Measurements from ENCODE around the gene AHI1. TPM values are rescaled to one million over a fixed set of nuclear protein-coding genes. Genes with fewer than 3 reads are reported as not detected.

AHI1 gene
- total RNA-seq, 1 experiment from 2014 or later = 26.5 TPM

DNA sequence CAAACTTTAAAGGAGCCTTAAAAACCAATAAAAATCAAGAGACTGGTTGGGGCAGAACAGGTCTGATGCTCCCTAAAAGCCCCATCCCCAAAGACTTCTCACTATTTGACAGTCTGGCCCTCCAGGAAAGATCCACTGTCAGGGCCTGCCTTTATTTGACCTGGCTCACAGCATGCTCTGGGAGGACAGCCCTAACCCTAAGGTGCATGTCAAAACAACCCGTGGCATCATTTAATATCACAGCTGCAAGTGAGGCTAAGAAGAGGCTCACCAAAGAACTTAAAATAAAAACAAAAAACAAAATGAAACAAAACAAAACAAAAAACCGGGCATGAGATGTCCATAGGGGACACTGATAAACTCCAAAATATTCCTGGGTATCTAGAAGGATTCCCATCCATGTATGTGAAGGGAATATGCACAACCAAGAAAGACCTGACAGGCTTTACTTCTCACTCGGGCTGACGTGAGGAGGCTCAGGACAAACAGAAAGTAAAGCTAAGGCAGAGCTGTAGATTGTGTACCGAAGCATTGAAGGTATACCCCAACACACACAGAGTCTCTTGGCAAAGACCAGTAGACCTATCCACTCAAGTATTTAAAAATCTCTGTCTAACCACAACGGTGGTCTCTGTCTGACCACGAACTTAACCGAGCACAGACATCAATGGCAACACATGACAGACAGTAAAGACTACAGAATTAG, 57.3 kb downstream of the AHI1 start:
- no peaks in the 10 kb centered on the region for H3K9me3 Mint-ChIP-seq (ENCODE audit: unreplicated experiment)
- no peak overlapping the region for H3K4me3 Mint-ChIP-seq (ENCODE audit: unreplicated experiment)
- intact Hi-C loops (cut with micrococcal nuclease) = no loop called here
- no peak for DNase-seq (ENCODE audit: unreplicated experiment)
- H3K36me3 Mint-ChIP-seq (ENCODE audit: insufficient read depth, unreplicated experiment) = peaks cover 10% of the 10 kb centered on the region
- TF ChIP-seq, protein P1, sequence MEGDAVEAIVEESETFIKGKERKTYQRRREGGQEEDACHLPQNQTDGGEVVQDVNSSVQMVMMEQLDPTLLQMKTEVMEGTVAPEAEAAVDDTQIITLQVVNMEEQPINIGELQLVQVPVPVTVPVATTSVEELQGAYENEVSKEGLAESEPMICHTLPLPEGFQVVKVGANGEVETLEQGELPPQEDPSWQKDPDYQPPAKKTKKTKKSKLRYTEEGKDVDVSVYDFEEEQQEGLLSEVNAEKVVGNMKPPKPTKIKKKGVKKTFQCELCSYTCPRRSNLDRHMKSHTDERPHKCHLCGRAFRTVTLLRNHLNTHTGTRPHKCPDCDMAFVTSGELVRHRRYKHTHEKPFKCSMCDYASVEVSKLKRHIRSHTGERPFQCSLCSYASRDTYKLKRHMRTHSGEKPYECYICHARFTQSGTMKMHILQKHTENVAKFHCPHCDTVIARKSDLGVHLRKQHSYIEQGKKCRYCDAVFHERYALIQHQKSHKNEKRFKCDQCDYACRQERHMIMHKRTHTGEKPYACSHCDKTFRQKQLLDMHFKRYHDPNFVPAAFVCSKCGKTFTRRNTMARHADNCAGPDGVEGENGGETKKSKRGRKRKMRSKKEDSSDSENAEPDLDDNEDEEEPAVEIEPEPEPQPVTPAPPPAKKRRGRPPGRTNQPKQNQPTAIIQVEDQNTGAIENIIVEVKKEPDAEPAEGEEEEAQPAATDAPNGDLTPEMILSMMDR (IDR thresholded peaks at IDR 0.05; ENCODE audit: unreplicated experiment) = no peak
- POLR2A ChIA-PET = no interaction called here
- CTCF ChIA-PET = interaction anchor here (1.0 to 2.5 kb wide), 5 partner anchors 10 to 296 kb away, joined by 3 to 11 read pairs (median 4); no protein-coding TSS in a partner anchor
- no peaks in the 10 kb centered on the region for H3K4me1 Mint-ChIP-seq (ENCODE audit: insufficient read depth, unreplicated experiment)
- H3K27me3 Mint-ChIP-seq (ENCODE audit: insufficient read depth, unreplicated experiment) = no peaks in the 10 kb centered on the region
- no TSS peak for BruUV-seq (replicated peaks)
- H3K27ac Mint-ChIP-seq (ENCODE audit: low read depth, unreplicated experiment) = no peak overlapping the region

DNA sequence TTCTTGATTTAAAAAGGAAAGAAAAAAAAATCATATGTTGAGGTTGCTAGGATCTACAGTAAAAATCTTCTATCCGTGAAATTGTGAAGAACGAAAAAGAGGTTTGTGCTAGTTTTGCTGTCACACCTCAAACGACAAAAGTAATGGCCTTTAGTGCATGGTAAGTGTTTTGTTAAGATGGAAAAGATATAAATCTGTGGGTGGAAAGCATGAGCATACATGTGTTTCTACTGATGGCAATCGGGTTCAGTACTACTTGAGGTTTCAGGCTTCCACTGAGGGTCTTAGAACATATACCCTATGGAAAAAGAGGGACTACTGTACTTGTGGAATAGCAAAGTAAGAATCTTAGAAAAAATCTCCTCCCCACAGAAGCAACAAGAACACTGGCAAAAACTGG, 58.0 kb downstream of the AHI1 start:
- intact Hi-C loops (cut with micrococcal nuclease) = no loop called here
- no peak overlapping the region for H3K4me3 Mint-ChIP-seq (ENCODE audit: unreplicated experiment)
- no TSS peak for BruUV-seq (replicated peaks)
- POLR2A ChIA-PET = no interaction called here
- DNase-seq (ENCODE audit: unreplicated experiment) = no peak
- H3K27ac Mint-ChIP-seq (ENCODE audit: low read depth, unreplicated experiment) = no peak overlapping the region
- no peaks in the 10 kb centered on the region for H3K4me1 Mint-ChIP-seq (ENCODE audit: insufficient read depth, unreplicated experiment)
- H3K9me3 Mint-ChIP-seq (ENCODE audit: unreplicated experiment) = no peaks in the 10 kb centered on the region
- H3K27me3 Mint-ChIP-seq (ENCODE audit: insufficient read depth, unreplicated experiment) = no peaks in the 10 kb centered on the region
- TF ChIP-seq, protein P1 (IDR thresholded peaks at IDR 0.05; ENCODE audit: unreplicated experiment) = no peak
- CTCF ChIA-PET = interaction anchor here (0.7 to 2.5 kb wide), 6 partner anchors 11 to 397 kb away, joined by 3 to 11 read pairs (median 4); no protein-coding TSS in a partner anchor
- H3K36me3 Mint-ChIP-seq (ENCODE audit: insufficient read depth, unreplicated experiment) = peaks cover 6% of the 10 kb centered on the region

DNA sequence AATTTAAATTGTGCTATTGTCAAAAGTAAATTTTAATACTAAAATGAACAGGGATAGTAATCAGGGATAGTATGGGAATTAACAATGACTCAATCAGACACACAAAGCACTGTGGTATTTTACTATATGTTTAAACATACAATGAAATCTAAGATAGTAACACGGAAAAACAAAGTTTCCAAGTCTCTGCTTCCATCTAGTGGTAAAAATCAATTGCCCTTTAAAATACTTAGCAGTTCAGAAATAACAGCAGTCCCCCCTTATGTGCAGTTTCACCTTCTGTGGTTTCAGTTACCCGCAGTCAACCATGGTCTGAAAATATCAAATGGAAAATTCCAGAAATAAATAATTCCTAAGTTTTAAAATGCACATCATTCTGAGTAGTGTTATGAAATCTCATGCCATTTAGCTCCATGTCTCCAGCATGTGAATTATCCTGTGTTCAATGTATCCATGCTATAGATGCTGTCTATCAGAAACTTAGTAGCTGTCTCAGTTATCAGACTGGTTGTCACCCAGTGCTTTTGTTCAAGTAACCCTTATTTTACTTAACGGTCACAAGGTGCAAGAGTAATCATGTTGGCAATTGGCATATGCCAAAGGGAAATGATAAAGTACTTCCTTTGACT, 58.5 kb downstream of the AHI1 start:
- TF ChIP-seq, protein P1 (IDR thresholded peaks at IDR 0.05; ENCODE audit: unreplicated experiment) = peak; percentile 42
- intact Hi-C loops (cut with micrococcal nuclease) = no loop called here
- peaks cover 1% of the 10 kb centered on the region for H3K36me3 Mint-ChIP-seq (ENCODE audit: insufficient read depth, unreplicated experiment)
- no peak overlapping the region for H3K4me3 Mint-ChIP-seq (ENCODE audit: unreplicated experiment)
- H3K4me1 Mint-ChIP-seq (ENCODE audit: insufficient read depth, unreplicated experiment) = no peaks in the 10 kb centered on the region
- DNase-seq (ENCODE audit: unreplicated experiment) = peak; percentile 28
- H3K9me3 Mint-ChIP-seq (ENCODE audit: unreplicated experiment) = no peaks in the 10 kb centered on the region
- no peak overlapping the region for H3K27ac Mint-ChIP-seq (ENCODE audit: low read depth, unreplicated experiment)
- H3K27me3 Mint-ChIP-seq (ENCODE audit: insufficient read depth, unreplicated experiment) = no peaks in the 10 kb centered on the region
- ChIA-PET POLR2A (no interaction called here), CTCF (interaction anchor here (0.7 to 2.5 kb wide), 5 partner anchors 12 to 396 kb away, joined by 3 to 11 read pairs (median 3); no protein-coding TSS in a partner anchor)
- no TSS peak for BruUV-seq (replicated peaks)

DNA sequence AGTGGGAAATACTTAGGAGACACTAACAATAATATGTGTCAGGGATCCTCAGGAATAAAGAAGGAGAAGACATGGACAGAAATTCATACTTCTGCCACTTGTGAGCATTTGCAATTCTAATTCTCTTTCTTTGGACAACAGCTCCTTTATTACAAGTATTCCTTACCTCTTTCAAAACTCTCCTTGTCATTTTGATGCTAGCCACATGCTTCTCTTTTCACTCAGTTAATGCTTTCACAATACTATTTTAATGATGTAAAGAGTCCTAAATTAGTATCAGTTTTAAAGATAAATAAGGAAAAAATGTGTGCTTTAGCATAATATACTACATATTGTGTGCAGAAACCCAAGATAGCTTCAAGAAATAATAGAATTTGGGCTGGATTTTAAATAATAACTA, 62.5 kb downstream of the AHI1 start:
- intact Hi-C loops (cut with micrococcal nuclease) = no loop called here
- POLR2A ChIA-PET = no interaction called here
- Mint-ChIP-seq H3K27me3 (ENCODE audit: insufficient read depth, unreplicated experiment) (no peaks in the 10 kb centered on the region), H3K4me1 (ENCODE audit: insufficient read depth, unreplicated experiment) (no peaks in the 10 kb centered on the region), H3K4me3 (ENCODE audit: unreplicated experiment) (no peak overlapping the region), H3K36me3 (ENCODE audit: insufficient read depth, unreplicated experiment) (no peaks in the 10 kb centered on the region), H3K9me3 (ENCODE audit: unreplicated experiment) (no peaks in the 10 kb centered on the region), H3K27ac (ENCODE audit: low read depth, unreplicated experiment) (no peak overlapping the region)
- CTCF ChIA-PET = interaction anchor here (1.0 to 1.2 kb wide), 2 partner anchors 12 to 291 kb away, joined by 3 to 6 read pairs; no protein-coding TSS in a partner anchor
- BruUV-seq (replicated peaks) = no TSS peak
- TF ChIP-seq, protein P1 (IDR thresholded peaks at IDR 0.05; ENCODE audit: unreplicated experiment) = no peak
- DNase-seq (ENCODE audit: unreplicated experiment) = no peak
